M059J (cell line): ENCODE data around the gene CEMP1. TPM values are rescaled to one million over a fixed set of nuclear protein-coding genes. Genes with fewer than 3 reads are reported as not detected.

Experiments used
- DNase-seq: peaks from one replicate; pipeline ENCODE4 v3.0.0-alpha.2; 2012; ENCODE audit warnings: low read depth
- total RNA-seq: library from RNA; depleted of rRNA; stranded (reverse); fragments of >200 nt; shearing (Covaris generic); gene quantifications from 2 replicates; pipeline ENCODE4 v1.2.3, GENCODE V29; 2014

The CEMP1 gene
- total RNA-seq, 1 experiment from 2014 or later, result not detected

DNA sequence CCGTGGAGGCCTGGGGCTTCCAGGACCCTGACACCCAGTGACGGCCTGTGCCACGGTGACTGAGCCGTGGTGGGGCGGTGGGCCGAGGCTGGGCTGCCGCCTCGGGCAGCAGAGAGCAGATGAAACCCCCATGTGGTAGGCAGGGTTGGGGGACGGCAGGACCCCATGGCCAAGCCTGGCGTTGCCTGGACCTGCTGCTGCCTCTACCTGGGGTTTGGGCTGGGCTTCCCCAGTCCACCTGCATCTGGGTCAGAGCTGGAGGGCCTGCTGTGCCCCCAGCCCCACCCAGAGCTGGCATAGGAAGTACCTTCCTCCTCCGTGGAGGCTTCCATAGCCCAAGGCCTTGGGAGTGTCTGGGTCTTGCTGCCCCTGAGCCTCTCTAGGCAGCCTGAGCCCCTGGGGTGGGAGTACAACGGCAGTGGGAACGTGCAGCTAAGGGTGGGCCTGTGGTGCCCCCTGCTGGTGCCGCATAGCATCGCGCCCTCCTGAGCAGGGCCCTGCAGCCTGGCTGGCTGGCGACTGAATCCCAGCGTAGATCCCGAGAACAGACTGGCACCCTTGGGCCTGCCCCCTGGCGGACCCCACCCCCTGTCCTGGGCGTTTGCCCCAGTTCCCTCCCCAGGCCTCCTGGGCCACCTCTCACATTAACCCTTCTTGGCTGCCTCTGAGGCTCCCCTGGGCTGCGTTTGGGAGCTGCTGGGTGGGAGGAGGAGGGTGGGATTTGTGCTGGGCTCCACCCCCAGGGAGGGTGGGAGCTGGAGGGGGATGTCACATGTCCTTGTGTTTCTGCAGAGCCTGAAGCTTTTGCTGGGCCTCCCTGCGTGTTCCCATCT lies 30.1 kb downstream of the CEMP1 start:
- peak; percentile 49 for DNase-seq

GRCh38 chr16:2500430-2500917 lies 30.7 kb downstream of the CEMP1 start:
- no peak for DNase-seq

DNA sequence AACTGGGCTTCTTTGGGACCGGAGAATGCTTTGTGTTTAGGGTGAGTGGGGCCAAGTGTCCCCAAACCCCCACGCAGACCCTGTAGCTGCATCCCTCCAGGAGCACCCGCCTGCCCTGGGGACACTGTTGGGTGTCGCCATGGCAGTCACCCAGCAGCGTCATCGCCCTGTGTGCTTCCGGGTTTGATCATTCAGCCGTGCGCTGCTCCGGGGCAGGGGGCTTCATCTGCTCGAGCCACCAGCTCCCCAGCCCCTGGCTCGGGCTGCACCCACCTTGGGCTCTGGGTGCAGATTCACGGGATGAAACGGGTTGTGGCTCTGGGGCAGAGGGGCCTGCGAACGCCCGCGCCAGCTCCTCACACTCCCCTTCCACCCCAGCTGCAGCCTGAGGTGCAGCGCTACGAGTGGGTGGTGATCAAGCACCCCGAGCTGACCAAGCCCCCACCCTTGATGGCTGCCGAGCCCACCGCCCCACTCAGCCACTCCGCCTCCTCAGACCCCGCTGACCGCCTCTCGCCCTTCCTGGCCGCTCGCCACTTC lies 31.2 kb downstream of the CEMP1 start:
- DNase-seq, result no peak

- DNase-seq, result no peak
These were observed 31.8 kb downstream of the CEMP1 start for GRCh38 chr16:2499454-2499853.

DNA sequence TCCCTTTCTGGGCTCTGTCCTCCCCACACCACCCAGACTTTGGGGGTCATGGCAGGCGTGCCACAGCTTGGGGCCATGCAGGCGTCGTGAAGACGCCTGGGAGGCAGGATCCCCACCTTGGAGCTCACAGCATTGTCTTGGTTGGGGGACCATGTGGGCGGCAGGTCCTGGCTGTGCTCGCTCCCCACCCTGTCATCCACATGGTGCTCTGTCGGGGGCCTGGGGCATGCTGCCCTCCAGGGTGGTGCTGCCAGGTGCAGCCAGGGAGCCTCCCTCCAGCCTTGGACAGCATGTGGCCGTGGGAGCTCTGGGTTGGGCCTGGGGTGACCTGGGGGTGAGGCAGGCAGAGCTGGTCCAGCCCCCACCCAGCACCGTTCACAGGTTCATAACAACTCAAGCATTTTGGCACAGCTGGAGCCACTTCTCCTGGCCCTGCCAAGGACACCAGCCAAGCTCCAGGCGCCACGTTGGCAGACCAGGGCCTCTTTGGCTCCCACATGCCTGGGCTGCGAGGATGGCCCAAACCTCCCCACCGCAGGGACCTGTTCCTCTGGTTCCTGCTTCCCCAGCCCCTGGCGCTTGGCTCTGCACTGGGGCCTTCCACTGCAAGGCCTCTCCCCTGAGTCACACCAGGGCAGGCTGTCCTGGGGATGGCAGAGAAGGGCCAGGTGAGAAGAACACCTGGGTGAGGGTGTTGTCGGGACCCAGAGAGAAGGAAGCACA lies 32.5 kb downstream of the CEMP1 start:
- no peak for DNase-seq

- DNase-seq, result no peak
These were observed 33.3 kb downstream of the CEMP1 start for GRCh38 chr16:2497695-2498484.

GRCh38 chr16:2497116-2497630 lies 34.0 kb downstream of the CEMP1 start:
- no peak for DNase-seq

- DNase-seq, result no peak
These were observed 34.7 kb downstream of the CEMP1 start for GRCh38 chr16:2496223-2497115.

DNA sequence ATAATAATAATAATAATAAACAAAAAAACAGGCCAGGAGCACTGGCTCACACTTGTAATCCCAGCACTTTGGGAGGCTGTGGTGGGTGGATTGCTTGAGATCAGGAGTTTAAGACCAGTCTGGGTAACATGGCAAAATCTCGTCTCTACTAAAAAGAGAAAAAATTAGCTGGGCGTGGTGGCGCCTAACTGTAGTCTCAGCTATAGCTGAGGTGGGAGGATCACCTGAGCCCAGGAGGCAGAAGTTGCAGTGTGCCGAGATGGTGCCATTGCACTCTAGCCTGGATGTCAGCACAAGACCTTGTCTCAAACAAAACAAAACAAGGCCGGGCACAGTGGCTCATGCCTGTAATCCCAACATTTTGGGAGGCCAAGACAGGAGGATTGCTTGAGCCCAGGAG lies 36.2 kb downstream of the CEMP1 start:
- DNase-seq, result no peak

- DNase-seq, result no peak
These were observed 36.6 kb downstream of the CEMP1 start for GRCh38 chr16:2494616-2495015.

DNA sequence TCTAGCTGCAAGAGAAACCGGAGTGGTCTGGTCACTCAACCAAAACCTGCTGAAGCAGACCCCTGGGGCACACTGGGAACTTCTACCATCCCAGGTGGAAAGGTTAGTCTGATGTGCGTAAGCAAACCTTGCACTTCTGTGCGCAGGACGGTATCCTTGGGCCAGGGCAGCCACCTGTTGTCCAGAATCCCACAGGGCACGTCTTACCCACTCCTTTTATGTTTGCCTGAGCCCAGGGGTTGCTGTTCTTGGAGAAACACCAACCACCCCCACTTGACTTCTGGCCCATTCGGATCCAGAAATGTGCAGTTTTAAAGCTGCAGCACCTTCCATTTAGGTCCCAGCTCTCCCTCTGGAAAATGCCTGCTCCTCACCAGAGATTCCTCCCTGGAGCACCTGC lies 37.6 kb downstream of the CEMP1 start:
- no peak for DNase-seq

- DNase-seq, result no peak
These were observed 38.9 kb downstream of the CEMP1 start for GRCh38 chr16:2492292-2492691.

DNA sequence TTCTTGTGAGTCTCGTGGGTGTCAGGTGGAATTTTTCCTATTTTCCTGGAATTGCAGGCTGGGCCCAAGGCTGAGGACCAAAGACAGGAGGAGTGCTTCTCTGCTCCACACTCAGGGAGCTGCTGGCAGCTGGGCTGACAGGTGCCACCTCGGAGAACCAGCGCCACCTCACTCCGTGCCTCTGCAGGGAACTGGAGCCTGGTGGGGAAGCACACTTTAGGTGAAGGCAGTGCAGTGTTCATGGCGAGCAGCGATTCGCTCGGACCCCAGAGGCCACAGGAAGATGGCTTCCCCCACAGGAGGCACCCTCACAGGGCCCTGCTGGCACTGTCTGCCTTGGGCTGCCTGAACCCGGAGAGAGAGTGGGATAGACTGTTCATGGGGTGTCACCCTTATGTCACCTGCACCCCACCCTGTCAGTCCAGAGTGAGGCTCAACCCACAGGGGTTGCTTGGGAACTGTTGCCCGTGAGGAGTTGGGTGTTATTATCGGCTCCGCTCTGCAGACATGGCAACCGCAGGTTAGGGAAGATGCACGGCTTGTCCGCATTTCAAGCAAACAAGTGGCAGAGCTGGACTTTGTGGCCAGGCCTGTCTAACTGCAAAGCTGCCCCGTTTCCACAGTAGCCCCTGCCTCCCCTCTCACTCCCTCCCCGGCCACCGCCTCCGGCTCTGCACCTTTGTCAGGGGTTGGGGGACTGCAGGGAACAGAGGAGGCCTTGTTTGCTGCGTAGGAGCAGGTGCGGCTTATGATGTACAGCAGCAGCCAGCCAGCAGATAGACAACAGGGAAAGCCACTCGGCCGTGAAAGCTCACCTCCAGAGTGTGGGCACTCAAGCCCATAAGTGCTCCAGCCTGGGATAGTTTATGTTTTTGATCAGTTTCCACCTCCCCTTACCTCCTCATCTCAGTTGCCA lies 40.8 kb downstream of the CEMP1 start:
- no peak for DNase-seq

DNA sequence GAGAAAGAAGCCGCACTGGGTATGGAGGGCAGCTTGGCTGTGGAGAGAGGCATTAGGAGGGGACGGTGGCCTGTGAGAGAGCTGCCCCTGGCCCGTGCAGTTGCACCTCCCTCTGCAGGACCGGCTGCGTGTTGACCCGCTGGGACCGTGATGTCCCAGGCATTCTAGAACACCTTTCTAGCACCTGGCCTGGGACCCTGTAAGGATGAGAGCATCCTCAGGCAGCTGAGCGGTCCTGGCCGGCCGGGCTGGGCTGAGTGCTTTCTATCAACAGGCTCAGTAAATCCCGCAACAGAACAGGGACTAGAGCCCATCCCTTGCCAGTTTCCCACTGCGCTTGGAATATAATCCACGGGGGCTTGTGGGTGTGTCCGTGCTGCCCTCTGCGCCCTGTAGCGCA lies 41.6 kb downstream of the CEMP1 start:
- DNase-seq, result no peak

GRCh38 chr16:2487903-2488531 lies 43.2 kb downstream of the CEMP1 start:
- no peak for DNase-seq

GRCh38 chr16:2487517-2487842 lies 43.7 kb downstream of the CEMP1 start:
- DNase-seq, result no peak

DNA sequence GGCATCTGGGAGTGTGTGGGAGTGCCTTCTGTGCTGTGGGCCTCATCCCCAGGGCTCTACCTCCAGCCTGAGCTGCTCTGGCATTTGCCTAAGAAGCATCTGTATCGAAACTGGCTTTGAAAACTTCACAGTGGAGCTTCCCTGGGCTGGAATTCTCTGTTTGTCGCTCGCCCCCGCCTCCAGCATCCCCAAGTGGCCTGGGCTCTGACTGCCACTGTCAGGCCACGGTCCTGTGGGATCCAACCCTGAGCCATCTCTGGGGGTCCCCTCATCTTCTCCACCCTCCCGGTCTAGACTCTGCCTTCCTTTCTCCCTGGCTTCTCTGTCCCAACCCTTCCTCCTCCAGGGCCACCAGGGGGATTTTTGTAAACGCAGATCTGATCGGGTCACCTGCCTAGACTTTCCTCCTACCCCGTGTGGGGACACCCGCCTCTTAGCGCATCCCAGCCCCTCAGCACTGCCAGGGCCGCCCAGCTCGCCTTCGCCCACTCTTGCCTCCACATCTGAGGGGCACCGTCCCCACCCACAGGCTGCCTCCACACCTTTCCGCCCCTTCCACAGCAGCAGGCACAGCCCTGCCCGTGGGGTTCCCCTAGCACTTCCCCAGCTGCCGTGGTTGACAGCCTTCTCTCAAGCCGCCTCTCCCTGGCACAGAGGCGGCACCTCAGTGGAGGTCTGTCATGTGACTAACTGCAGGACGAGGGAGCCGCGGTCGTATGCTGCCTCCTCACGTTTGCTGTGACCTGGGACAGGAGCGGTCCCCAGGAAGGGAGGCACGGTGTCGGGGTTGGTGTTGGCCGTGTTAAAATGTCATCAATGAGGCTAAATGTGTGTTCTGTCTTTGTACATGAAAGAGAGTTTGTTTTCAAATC lies 44.3 kb downstream of the CEMP1 start:
- DNase-seq, result no peak

DNA sequence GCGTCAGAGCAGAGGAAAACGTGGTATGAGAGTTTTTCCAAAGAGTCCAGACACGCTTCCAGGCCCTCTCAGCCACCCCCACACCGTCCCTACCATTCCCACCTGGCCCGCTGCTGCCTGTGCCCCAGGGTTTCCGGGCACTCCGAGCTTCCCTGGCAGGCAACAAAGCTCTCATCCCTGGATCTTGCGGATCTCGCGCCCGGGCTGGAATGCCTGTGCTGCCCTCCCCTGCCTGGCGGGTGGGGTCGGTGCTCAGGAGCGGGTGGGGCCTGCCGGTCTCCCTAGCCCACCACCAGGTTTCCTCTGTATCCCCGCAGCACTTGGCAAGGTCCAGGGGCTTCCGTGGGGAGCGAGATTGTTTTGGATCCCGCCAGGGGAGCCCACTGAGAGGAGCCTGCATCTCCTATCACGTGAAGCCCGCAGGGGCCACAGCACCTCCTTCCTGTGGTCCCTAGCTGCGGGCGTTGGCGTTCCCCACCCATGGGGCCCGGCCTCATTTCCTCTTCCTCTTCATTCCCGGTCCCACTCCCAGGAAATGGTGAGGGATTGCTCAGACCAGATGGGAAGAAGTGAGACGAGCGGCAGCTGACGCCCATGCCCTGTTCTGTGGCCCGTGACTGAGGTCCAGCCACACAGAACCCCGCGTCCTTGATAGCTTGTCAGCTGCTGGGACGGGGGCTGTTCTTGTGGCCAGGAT lies 45.2 kb downstream of the CEMP1 start:
- no peak for DNase-seq
